Central memory CD4-positive, alpha-beta T cell (primary cell): ENCODE results near the gene SNTG2.

Experiments
- DNase-seq: peaks from one replicate; pipeline ENCODE4 v3.0.0; 2022

SNTG2 gene

GRCh38 chr2:1004398-1004797 is 53.7 kb downstream of the SNTG2 start:
- DNase-seq, result no peak

DNA sequence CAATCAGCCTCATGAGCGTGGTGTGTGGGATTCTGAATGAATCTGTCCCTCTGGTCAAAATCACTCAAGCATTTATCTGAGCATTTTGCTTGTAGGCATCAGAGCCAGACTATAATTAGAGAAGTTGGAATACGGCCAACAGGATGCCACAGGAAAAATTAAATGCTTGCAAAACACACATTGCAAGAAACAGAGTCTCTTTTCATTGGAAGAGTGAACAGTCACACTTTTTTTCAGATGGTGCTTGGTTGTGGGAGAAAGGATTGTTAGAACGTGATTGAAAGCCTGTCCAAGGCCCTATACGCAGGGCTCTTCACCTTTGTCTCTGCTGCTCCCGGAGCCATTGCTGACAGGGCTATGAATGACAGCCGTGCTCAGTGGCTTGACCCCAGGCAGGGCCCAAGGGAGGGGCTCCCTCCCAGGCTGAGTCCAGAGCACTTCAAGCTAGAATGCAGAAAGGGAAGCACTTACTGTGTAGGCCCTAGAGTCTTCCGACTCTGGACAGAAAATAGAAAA is 59.8 kb downstream of the SNTG2 start:
- no peak for DNase-seq

DNA sequence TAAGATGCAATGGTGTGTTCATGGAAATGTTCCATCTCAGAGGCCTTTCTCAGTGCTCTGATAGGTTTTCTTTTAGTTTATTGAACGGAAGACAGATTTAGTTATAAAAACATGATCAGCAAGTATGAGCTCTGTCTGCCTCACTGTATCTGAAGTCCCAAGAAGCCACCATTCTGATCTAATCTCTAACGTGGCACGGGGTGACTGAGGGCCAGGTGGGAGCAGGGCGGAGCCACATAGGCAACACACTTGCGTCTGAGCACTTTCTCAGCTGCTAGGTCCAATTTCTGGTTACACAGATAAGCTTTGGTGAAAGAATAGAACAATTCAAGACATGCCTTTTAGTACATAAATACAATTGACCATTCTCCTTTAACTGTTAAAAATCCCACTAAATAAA is 60.4 kb downstream of the SNTG2 start:
- DNase-seq, result no peak

GRCh38 chr2:1011985-1012384 is 61.3 kb downstream of the SNTG2 start:
- no peak for DNase-seq

- no peak for DNase-seq
Measured at GRCh38 chr2:1014802-1015201, 64.2 kb downstream of the SNTG2 start.

GRCh38 chr2:1016500-1016899 is 65.9 kb downstream of the SNTG2 start:
- DNase-seq, result no peak

DNA sequence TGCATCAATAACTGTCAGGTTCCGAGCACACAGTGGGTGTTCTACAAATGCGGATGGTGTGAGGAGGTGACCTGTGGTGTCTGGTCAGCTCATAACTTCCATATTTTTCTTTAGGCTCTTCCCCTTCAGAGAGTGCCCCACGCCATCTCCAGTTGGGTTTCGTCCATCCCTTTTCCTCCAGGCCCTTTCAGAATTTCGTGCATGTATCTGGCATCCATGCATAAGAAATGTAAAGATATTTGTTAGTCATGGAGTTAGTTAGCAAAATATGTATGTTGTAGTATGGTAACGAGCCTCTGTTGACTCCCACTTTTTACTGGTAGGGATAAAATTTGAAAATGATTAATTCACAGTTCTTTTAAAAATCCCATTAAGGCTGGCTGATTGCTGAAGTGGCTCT is 67.2 kb downstream of the SNTG2 start:
- DNase-seq, result no peak

DNA sequence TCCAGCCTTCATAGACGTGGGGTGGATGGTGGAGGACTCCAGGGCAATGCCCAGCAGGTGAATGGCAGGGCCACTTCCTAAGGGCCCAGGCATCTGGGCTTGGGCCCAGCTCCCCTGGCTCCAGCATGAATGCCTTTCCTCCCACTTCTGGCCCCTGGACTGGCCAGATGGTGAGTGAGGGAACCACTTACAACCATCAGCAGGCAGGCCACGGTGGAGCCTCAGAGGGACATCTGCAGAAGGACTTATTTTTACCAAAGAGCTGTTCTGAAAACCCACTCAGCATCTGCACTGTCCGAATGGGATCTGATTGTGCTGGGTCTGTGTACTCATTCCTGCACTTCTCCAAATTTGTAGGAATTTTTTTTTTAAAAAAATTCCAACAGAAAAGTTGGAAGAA is 69.6 kb downstream of the SNTG2 start:
- DNase-seq, result no peak

GRCh38 chr2:1022178-1022577 is 71.5 kb downstream of the SNTG2 start:
- no peak for DNase-seq

- no peak for DNase-seq
Measured at GRCh38 chr2:1024981-1025380, 74.3 kb downstream of the SNTG2 start.

DNA sequence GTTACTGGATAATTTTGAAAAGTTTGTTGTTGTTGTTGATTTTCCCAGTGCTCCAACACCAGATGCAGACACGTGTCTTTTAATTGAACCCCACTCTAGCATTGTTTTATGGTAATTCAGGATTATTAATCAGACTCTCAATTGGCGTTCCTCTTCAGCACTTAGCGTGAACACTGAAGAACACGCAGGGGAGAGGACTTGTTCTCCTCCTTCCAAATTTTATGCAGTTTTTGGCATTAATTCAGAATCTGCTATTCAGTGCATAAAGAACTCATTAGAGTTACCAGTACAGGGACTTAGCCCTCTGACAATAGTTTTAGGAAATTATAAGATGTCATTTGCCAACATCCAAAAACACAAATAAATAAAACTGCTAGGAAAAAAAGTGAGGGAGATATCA is 75.5 kb downstream of the SNTG2 start:
- no peak for DNase-seq

DNA sequence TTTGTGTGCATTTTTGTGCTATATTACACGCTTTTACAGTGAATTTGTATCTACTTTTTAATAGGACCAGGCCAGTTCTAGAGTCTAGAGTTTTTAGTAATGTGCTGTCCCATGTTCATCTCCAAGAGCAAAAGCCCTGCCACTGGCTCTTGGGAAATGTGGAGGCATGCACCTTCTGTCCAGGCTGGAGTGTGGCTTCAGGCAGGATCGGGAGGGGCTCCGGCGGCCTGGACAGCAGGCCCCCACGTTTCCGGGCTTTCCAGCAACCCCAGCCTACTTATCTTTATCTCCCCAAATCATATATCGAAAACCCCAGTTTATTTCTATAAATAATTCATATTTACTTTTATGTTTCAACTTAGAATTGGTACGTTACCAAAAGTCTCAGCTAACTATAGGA is 78.2 kb downstream of the SNTG2 start:
- DNase-seq, result no peak

DNA sequence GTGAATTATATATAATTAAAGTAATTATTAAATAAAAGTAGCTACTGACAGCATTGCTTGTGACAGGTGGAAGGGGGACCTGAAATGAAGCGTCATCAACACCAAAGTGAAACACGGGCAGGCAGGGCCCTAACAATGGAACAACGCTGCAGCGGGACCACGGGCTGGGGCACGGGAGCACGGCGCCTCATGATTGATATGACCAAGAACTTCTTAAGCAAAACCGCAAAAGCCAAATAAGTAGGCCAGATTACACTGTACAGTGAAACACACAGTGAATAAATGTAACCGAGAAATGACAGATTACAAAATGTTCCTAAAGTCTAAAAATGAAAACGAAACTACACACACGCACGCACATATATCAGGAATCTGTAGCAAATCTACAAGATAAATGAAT is 81.4 kb downstream of the SNTG2 start:
- peak; percentile 2 for DNase-seq

DNA sequence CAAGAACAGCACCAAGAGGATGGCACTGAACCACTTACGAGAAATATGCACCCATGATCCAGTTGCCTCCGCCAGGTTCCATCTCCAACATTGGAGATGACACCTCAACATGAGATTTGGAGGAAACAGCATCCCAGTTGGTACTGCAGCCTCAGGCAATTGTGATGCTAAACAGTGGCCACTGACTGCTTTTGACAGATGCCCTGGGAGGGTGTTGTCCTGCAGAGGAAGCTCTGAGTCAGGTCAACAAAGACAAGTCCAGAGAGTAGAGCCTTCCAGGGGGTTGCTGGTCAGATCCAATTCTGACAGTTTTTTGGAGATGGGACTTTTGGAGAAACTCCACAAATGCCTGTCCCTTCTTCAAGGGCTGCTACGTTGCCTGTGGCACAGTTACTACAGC is 82.4 kb downstream of the SNTG2 start:
- DNase-seq, result no peak

GRCh38 chr2:1037066-1037465 is 86.4 kb downstream of the SNTG2 start:
- no peak for DNase-seq

DNA sequence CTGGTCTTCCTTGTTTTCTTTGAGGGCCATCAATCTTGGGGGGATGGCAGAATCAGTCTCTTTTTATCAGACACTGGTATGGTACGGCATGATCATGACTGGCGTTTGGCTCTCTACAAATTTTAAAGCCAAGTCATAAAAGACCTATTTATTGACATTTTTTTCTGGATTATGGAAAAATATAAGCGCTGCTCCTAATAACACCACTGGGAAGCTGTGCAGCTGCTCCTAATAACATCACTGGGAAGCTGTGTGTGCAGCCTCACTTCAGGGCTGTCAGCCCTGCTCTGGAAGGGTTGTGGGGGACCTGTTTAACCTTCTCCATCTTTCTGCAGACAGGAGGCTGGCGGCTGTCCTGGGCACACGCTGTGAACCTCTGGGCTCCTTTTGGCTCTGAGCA is 88.9 kb downstream of the SNTG2 start:
- DNase-seq, result no peak

DNA sequence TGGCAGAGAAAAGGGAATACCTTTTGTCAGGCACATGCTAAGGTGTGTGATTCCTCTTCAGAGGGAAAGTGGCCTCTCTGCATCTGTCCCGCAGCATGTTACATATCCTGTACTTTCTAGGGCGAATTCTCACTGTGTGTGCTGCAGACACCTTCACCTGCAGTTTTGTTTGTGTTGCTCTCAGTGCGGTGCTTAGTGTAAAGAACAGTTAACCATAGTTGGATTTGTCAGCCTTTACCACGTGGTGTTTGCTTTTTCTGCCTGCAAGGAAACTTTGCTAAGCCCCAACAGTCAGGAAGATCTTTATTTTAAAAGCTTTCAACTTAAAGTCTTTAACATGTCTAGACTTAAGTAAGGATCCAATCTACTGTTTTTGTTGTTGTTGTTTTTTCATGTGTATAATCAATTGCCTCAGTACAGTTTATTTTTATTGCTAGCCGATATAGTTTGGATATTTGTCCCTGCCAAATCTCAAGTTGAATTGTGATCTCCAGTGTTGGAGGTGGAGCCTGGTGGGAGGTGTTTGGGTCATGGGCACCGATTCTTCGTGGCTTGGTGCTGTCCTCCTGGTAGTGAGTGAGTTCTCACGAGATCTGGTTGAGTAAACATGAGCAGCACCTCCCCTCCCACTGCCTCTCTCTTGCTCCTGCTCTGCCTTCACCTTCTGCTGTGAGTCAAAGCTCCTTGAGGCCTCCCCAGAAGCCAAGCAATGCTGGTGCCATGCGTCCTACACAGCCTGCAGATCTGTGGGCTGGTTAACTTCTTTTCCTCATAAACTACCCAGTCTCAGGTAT is 90.6 kb downstream of the SNTG2 start:
- DNase-seq, result no peak

GRCh38 chr2:1045109-1045508 is 94.5 kb downstream of the SNTG2 start:
- DNase-seq, result no peak

DNA sequence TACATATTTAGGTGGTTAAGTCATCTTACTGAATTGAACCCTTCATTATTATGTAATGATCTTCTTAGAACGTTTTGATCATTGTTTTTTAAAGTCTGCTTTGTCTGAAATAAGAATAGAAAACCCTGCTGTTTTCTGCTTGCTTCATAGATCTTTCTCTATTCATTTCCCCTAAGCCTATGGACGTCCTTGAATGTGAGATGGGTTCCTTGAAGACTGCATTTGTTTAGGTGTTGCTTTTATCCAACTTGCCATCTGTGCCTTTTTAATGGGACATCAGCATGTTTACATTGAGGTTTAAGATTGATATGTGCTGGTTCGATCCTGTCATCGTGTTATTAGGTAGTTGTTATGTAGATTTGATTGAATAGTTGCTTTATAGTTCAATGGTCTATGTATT is 95.4 kb downstream of the SNTG2 start:
- DNase-seq, result no peak

DNA sequence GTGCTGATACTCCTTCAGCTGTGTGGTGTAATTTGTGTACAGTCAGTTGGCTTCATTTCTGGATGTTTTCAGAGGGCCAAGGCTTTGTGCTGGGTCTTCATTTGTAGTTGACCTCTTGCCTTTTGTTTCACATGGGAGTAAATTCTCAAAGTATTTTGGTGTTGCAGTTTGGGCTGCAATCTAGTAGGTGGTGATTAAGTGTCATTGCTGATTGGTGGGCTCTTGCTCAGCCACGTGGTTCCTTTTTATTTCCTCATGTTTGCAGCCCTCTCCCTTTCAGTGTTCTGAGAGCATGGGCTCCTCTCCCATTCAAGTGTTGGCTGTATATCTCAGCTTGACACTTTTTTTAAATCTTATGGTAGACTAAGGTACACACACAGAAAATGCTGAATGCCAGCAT is 96.8 kb downstream of the SNTG2 start:
- no peak for DNase-seq

DNA sequence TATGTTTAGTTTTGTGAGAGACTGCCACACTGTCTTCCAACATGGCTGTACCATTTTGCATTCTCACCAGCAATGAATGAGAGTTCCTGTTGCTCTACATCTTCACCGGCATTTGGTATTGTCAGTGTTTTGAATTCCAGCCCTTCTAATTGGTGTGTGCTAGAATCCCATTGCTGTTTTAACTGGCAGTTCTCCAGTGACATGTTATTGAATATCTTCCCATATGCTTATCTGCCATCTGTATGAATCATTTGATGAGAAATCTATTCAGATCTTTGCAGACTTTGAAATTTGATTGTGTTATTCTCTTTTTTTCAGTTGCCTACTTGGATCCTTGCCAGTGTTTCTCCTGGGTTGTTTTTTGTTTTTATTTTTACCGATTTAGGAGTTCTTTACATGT is 99.0 kb downstream of the SNTG2 start:
- no peak for DNase-seq

GRCh38 chr2:1051075-1051474 is 100.4 kb downstream of the SNTG2 start:
- DNase-seq, result no peak

- no peak for DNase-seq
Measured at GRCh38 chr2:1052771-1053191, 102.1 kb downstream of the SNTG2 start.

DNA sequence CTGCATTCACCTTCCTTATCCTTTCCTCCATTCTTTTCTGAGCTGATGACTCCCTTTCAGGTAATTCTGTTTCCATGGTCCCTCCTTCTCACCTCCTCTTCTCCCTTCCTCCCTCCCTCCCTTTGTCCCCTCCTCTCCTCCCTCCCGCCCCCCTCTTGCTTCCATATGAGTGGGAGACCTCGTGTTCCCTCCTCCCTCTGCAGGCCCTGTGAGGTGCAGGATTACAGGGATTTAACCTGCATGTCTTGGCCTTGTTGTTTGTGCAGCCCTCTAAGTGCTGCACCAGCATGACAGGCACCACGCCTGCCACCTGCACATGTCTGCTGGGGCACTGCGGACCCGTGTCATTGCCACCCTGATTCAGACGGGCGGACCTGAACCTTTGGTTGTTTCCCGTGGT is 103.1 kb downstream of the SNTG2 start:
- DNase-seq, result no peak

GRCh38 chr2:1054399-1054798 is 103.8 kb downstream of the SNTG2 start:
- DNase-seq, result no peak
